Neural progenitor cell (in vitro differentiated cells): ENCODE measurements around the gene FOXD4L3.
"Not testable (repeated sequence)": the region's sequence is repeated elsewhere in the genome, so short reads cannot be mapped to it uniquely, and the experiment has no call there.

ENCODE experiments used
- CTCF ChIP-seq: fragments of 200-600 bp; sonication (generic); IDR thresholded peaks from 2 replicates; pipeline ENCODE4 v1.5.1; 2017; ENCODE audit warnings: antibody characterized with exemption, mild to moderate bottlenecking
- EZH2 ChIP-seq: fragments of 200-600 bp; sonication (generic); IDR thresholded peaks from 2 replicates; pipeline ENCODE4 v1.6.1; 2017; ENCODE audit warnings: antibody characterized with exemption, mild to moderate bottlenecking, moderate library complexity
- EZH2phosphoT487 ChIP-seq: fragments of 200-600 bp; sonication (generic); IDR thresholded peaks from 2 replicates; pipeline ENCODE4 v1.6.1; 2017; ENCODE audit warnings: antibody characterized with exemption

- TF ChIP-seq CTCF, EZH2, EZH2phosphoT487: not testable (repeated sequence)
These were observed 21.9 kb downstream of the FOXD4L3 start for GRCh38 chr9:68324518-68324917.
